Panc1 (cell line): Measurements from ENCODE around the gene GATB. TPM values are rescaled to one million over a fixed set of nuclear protein-coding genes. Genes with fewer than 3 reads are reported as not detected.

Experiments
- ATAC-seq: fragments of 200-7000 bp; cut with Tn5 transposase; 2 replicates; pipeline ENCODE4 v1.9.1; 2020; ENCODE audit warnings: mild to moderate bottlenecking, moderate library complexity
- BruUV-seq: library from RNA; stranded (reverse); fragments of 400-500 nt; replicated peaks from 2 replicates; lab custom pipeline; 2021; lab: Mats Ljungman, UMichigan
- CTCF ChIA-PET: fragments of 300-600 bp; sonication (Branson Sonifier 250); formaldehyde crosslinking; loops from one replicate; lab custom pipeline; 2022; ENCODE audit warnings: antibody characterized with exemption; lab: Charles Lee
- POLR2A ChIA-PET: fragments of 300-600 bp; sonication (Branson Sonifier 250); formaldehyde crosslinking; loops from one replicate; lab custom pipeline; 2022; ENCODE audit warnings: antibody characterized with exemption; lab: Charles Lee
- DNase-seq: peaks from one replicate; pipeline ENCODE4 v3.0.0-alpha.2; 2010; ENCODE audit warnings: low read depth, low spot score
- H3K27ac ChIP-seq: 2 replicates; pipeline ENCODE4 v1.5.1; 2011; ENCODE audit warnings: mild to moderate bottlenecking, low read length, inconsistent platforms
- H3K27me3 ChIP-seq: fragments of 200-500 bp; sonication (Bioruptor generic); 2 replicates; pipeline ENCODE4 v1.6.0; 2014; ENCODE audit warnings: low read length, inconsistent platforms; ENCODE audit not compliant: control insufficient read depth, insufficient read depth
- H3K36me3 ChIP-seq: fragments of 200-500 bp; sonication (Bioruptor generic); 2 replicates; pipeline ENCODE4 v1.5.1; 2014; ENCODE audit warnings: inconsistent platforms, mild to moderate bottlenecking, low read length, moderate library complexity; ENCODE audit not compliant: control insufficient read depth, insufficient read depth
- H3K4me1 ChIP-seq: 2 replicates; pipeline ENCODE4 v1.5.1; 2011; ENCODE audit warnings: inconsistent platforms, mild to moderate bottlenecking, low read length, moderate library complexity; ENCODE audit not compliant: control insufficient read depth, insufficient read depth
- H3K4me3 ChIP-seq, 2 experiments: 2 replicates each; pipeline ENCODE4 v1.5.1; 2011 to 2012; ENCODE audit warnings: low read depth in 2 of 2, low read length in 2 of 2, mild to moderate bottlenecking in 2 of 2, inconsistent platforms in 1 of 2, moderate library complexity in 1 of 2
- H3K9me3 ChIP-seq: fragments of 200-500 bp; sonication (Bioruptor generic); 2 replicates; pipeline ENCODE4 v1.5.1; 2014; ENCODE audit warnings: low read depth, mild to moderate bottlenecking, inconsistent platforms, low read length, moderate library complexity; ENCODE audit not compliant: control insufficient read depth, insufficient read depth
- CTCF ChIP-seq: fragments of 450-650 bp; IDR thresholded peaks from 2 replicates; pipeline ENCODE4 v1.5.1; 2017; ENCODE audit warnings: mild to moderate bottlenecking
- POLR2AphosphoS5 ChIP-seq: IDR thresholded peaks from 2 replicates; pipeline ENCODE4 v1.6.1; 2012; ENCODE audit warnings: mild to moderate bottlenecking, low read depth, low read length, moderate library complexity
- REST ChIP-seq, 2 experiments: IDR thresholded peaks; 2 replicates each; pipeline ENCODE4 v1.6.1; 2011 to 2012; ENCODE audit warnings: low read depth in 2 of 2, control low read depth in 1 of 2, low read length in 1 of 2, mild to moderate bottlenecking in 1 of 2, moderate library complexity in 1 of 2; ENCODE audit not compliant: insufficient read depth in 1 of 2
- SIN3A ChIP-seq: IDR thresholded peaks from 2 replicates; pipeline ENCODE4 v1.6.1; 2012; ENCODE audit warnings: low read depth, mild to moderate bottlenecking, low read length, moderate library complexity, borderline replicate concordance; ENCODE audit not compliant: insufficient read depth
- TCF7L2 ChIP-seq: IDR thresholded peaks from 2 replicates; pipeline ENCODE4 v1.6.1; 2011; ENCODE audit warnings: mild to moderate bottlenecking, low read depth, low read length, inconsistent platforms
- in situ Hi-C: cut with HindIII; loops from 2 replicates; pipeline ENCODE4 v1.10.0; 2016; ENCODE audit warnings: low sequenced_read_pairs, low pct_unique_long_range_greater_than_20kb
- intact Hi-C: fragments of 100-400 bp; cut with micrococcal nuclease; formaldehyde crosslinking; loops from one replicate; pipeline ENCODE4 v1.10.0; 2022; ENCODE audit not compliant: unreplicated experiment
- total RNA-seq: library from RNA; stranded (reverse); gene quantifications from one replicate; pipeline ENCODE4 v1.2.1, GENCODE V29; 2021; ENCODE audit not compliant: unreplicated experiment

Gene GATB
- total RNA-seq, 1 experiment from 2014 or later = 9.7 TPM

GRCh38 chr4:151677193-151677592 lies 83.6 kb downstream of the GATB start:
- Histone ChIP-seq H3K4me1 (no peaks in the 10 kb centered on the region), H3K27me3 (no peaks in the 10 kb centered on the region), H3K9me3 (no peaks in the 10 kb centered on the region), H3K27ac (no peak overlapping the region), H3K36me3 (no peaks in the 10 kb centered on the region), H3K4me3 (no peak overlapping the region)
- ATAC-seq (no peak), DNase-seq (no peak)
- ChIA-PET POLR2A (no interaction called here), CTCF (no interaction called here)
- intact Hi-C loops = no loop called here
- TF ChIP-seq SIN3A (no peak), POLR2AphosphoS5 (no peak), REST (IDR thresholded peaks at IDR 0.05; ENCODE audit: insufficient read depth in 1 of 2, low read depth in 2 of 2, low read length in 1 of 2) (no peak), TCF7L2 (no peak), CTCF (no peak)
- in situ Hi-C loops = no loop called here
- BruUV-seq = no TSS peak

- Histone ChIP-seq H3K4me3 (no peak overlapping the region), H3K4me1 (no peaks in the 10 kb centered on the region), H3K27ac (no peak overlapping the region), H3K36me3 (no peaks in the 10 kb centered on the region), H3K27me3 (no peaks in the 10 kb centered on the region), H3K9me3 (no peaks in the 10 kb centered on the region)
- no TSS peak for BruUV-seq
- no peak for DNase-seq
- no peak for ATAC-seq
- in situ Hi-C loops = no loop called here
- POLR2A ChIA-PET = no interaction called here
- CTCF ChIA-PET = no interaction called here
- TF ChIP-seq REST (IDR thresholded peaks at IDR 0.05; ENCODE audit: insufficient read depth in 1 of 2, low read depth in 2 of 2, low read length in 1 of 2) (no peak), CTCF (no peak)
- intact Hi-C loops = no loop called here
Observed at GRCh38 chr4:151676301-151676700, 84.5 kb downstream of the GATB start.
